Measurements from ENCODE around the gene CSTB.

GRCh38 chr21:43809346-43809799 is 33.3 kb upstream of the CSTB start:
- TF ChIP-seq CTCF (IDR thresholded peaks at IDR 0.05; ENCODE audit: poor library complexity) = no peak
- TF ChIP-seq EZH2phosphoT487 (IDR thresholded peaks at IDR 0.05; ENCODE audit: low read depth, severe bottlenecking, unreplicated experiment) = no peak

Measured in hepatocyte (in vitro differentiated cells).